Astrocyte of the spinal cord (primary cell): Measurements from ENCODE around the gene JMJD8.

Experiments used
- DNase-seq: peaks from one replicate; pipeline ENCODE4 v3.0.0; 2011; ENCODE audit warnings: low read depth, low spot score
- H3K4me3 ChIP-seq: 2 replicates; pipeline ENCODE4 v1.5.1; 2011; ENCODE audit warnings: low read depth, mild to moderate bottlenecking, low read length, moderate library complexity
- in situ Hi-C: cut with HindIII; loops from 2 replicates; pipeline ENCODE4 v1.10.0; 2017; ENCODE audit warnings: low sequenced_read_pairs
- TF ChIP-seq, protein P1 (sequence below): IDR thresholded peaks from 2 replicates; pipeline ENCODE4 v1.5.1; 2012; ENCODE audit warnings: low read depth, mild to moderate bottlenecking, low read length, inconsistent platforms

The JMJD8 gene

DNA sequence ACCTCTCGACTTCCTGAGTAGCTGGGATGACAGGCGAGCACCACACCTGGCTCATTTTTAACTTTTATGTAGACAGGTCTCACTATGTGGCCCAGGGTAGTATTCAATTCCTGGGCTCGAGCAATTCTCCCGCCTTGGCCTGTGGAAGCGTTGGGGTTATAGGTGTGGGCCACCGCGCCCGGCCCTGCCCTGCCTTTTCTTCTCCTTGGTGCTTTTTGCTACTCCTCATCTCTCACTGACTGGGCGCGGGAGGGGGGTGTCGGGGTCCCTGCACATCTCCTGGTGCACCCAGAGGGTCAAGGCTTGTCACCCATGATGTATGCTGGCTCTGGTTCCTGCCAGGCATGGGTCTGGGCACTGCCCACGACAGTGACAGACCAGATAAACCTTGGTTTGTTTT is 39.6 kb downstream of the JMJD8 start:
- DNase-seq, result no peak
- TF ChIP-seq, protein P1, sequence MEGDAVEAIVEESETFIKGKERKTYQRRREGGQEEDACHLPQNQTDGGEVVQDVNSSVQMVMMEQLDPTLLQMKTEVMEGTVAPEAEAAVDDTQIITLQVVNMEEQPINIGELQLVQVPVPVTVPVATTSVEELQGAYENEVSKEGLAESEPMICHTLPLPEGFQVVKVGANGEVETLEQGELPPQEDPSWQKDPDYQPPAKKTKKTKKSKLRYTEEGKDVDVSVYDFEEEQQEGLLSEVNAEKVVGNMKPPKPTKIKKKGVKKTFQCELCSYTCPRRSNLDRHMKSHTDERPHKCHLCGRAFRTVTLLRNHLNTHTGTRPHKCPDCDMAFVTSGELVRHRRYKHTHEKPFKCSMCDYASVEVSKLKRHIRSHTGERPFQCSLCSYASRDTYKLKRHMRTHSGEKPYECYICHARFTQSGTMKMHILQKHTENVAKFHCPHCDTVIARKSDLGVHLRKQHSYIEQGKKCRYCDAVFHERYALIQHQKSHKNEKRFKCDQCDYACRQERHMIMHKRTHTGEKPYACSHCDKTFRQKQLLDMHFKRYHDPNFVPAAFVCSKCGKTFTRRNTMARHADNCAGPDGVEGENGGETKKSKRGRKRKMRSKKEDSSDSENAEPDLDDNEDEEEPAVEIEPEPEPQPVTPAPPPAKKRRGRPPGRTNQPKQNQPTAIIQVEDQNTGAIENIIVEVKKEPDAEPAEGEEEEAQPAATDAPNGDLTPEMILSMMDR, result no peak

DNA sequence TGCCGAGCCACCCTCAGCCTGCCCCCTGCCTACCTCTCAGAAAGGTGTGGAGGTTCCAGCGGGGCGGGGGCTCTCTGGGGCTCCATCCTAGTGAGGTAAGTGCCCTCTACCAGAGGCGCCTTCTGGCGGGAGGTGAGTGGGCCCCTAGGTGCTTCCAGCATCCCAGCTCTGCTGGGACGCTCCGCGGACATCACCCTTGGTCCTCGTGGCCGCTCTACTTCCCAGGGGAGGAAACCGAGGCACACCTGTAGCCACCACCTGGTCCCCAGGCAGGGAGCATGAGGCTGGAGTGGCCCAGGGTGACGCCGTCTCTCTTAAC is 41.1 kb downstream of the JMJD8 start:
- DNase-seq, result no peak
- H3K4me3 ChIP-seq, result no peak overlapping the region
- in situ Hi-C loops, result no loop called here
- TF ChIP-seq, protein P1, result no peak

More for the DNA sequence above, 39.6 kb downstream of the JMJD8 start:
- no peak overlapping the region for H3K4me3 ChIP-seq
- in situ Hi-C loops, result no loop called here

DNA sequence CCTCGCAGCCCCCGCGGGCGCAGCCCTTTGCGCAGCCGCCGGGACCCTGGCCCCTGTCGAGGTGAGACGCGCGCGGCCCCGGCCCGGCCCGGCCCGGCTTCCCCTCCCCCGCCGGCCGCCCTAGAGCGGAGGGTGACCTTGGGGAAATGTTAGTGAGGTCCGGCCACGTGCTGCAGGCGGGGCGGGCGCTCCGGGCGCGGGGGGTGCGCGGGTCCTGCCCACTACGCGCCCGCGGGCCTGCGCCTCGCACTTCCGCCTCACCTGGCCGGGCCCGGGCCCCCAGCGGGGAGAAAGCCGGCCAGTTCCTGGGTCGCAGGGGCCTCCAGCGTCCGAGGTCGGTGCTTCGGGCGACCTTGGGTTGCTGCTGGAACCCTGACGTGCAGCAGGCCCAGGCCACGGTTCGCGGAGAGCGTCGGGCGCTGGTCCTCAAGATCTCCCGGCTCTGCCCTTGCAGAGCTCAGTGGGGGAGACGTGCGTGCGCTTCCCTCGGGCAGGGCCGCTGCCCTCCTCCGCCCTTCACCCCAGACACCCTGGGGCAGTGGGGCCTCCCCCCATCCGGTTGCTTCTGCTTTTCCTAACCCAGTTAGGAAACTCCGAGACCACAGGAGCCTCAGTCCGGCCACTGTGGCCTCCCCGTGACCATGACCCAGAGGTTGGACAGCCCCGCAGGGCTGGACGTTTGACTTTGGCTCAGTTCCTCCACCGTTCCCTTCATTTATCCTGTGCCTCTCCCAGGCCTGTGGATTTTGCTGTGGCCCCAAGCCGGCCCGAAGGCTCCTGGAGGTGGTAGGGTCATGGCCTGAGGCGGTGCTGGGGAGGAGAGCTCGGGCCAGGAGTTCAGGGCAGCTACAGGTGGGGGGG is 41.7 kb downstream of the JMJD8 start:
- TF ChIP-seq, protein P1, result no peak
- no peak for DNase-seq
- in situ Hi-C loops, result no loop called here
- peak overlapping the region; percentile 50 for H3K4me3 ChIP-seq

DNA sequence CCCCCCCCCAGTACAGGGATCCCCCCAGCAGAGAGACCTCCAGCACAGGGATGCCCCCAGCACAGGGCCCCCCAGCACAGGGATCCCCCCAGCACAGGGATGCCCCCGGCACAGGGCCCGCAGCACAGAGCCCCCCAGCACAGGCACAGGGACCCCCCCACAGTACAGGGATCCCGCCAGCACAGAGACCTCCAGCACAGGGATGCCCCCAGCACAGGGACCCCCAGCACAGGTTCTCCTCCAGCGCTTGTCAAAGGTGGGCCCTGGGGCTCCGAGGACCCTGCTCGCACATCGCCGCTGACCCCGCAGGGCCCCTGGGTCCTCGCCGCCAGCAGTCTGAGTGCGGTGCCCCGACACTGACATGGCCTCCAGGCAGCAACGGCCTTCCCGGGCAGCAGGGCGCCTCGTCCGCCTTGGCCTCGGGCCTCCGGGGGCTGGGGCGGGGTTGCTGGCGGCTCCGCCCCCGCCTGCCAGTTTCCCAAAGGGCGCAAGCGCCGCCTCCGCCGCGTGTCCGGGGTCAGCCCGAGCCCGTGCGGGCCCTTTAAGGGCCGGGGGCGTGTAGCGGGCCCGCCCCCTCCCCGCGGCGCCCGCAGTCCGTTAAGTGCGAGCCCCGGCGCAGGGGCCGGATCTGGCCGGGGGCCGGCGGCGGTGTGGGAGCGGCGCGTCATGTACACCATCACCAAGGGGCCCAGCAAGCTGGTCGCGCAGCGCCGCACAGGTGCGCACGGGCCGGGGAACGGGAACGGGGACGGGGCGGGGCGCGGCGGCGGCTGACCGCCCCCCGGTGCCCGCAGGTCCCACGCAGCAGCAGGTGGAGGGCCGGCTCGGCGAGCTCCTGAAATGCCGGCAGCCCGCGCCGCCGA is 42.6 kb downstream of the JMJD8 start, which contains the start of gene MCRIP2:
TSS of gene MCRIP2 (plus strand) at position 503 of the 863 bp plus-strand sequence. CDS start at position 667, 164 bp downstream.
- DNase-seq, result peak; percentile 55
- peak within 1 kb of the TSS; percentile 50 for H3K4me3 ChIP-seq
- in situ Hi-C loops, result no loop called here
- TF ChIP-seq, protein P1, result no peak

DNA sequence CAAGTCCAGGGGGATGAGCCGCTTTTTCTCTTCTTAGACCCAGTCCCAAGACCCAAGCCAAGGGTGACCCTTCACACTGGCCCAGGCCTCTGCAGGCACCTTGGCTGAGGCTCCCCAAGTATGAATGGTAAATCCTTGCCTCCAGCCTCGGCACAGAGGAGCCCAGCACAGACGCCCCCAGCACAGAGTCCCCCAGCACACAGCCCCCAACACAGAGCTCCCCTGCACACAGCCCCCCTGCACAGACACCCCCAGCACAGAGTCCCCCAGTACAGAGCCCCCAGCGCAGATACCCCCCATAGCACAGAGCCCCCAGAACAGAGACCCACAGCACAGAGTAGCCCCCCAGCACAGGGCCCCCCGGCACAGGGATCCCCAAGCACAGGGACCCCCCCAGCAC is 43.5 kb downstream of the JMJD8 start:
- H3K4me3 ChIP-seq, result no peak overlapping the region
- in situ Hi-C loops, result no loop called here
- TF ChIP-seq, protein P1, result no peak
- DNase-seq, result no peak

DNA sequence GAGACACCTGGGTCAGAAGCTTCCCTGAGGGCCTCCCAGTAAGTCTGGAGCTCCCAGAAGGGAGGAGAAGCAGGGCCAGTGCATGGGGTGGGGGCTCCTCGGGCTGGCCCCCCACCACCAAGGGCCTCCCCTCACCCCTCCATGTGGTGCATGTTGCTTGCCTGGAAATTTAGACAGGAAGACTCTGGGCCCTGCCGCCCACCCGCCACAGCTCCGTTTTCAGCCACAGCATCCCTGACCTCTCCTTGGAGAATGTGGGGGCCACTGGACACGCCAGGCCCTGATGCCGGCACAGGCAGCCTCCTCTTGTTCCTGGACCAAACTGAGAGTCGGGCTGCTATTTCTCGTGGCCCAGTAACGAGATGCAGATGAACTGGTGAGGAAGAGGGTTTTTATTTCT is 45.3 kb downstream of the JMJD8 start:
- in situ Hi-C loops, result no loop called here
- no peak for DNase-seq
- H3K4me3 ChIP-seq, result no peak overlapping the region
- TF ChIP-seq, protein P1, result no peak
